H1 (cell line): Measurements from ENCODE around the gene CDC42. TPM values are rescaled to one million over a fixed set of nuclear protein-coding genes. Genes with fewer than 3 reads are reported as not detected.

Experiments
- CTCF ChIA-PET: fragments of 300-600 bp; sonication (Branson Sonifier 250); formaldehyde crosslinking; loops from one replicate; lab custom pipeline; 2021; ENCODE audit not compliant: partially characterized antibody; lab: Charles Lee
- POLR2A ChIA-PET: fragments of 300-600 bp; sonication (Branson Sonifier 250); formaldehyde crosslinking; loops from one replicate; lab custom pipeline; 2021; ENCODE audit warnings: inconsistent platforms; ENCODE audit not compliant: partially characterized antibody; lab: Charles Lee
- DNase-seq, 2 experiments: peaks; one replicate each; pipeline versions ENCODE4 v3.0.0 to v3.0.0-alpha.2; 2010 to 2022; ENCODE audit warnings: low spot score in 2 of 2, low read depth in 1 of 2, mixed read lengths in 1 of 2
- FAIRE-seq: peaks from 2 replicates; lab custom pipeline; 2011; peaks lifted over from hg19 to GRCh38; lab: Jason Lieb, UNC
- H2AFZ ChIP-seq: 2 replicates; pipeline ENCODE4 v1.8.1; 2012; ENCODE audit warnings: low read length, inconsistent platforms
- H2AK5ac ChIP-seq: 2 replicates; pipeline ENCODE4 v1.6.1; 2013; ENCODE audit warnings: low read depth, low read length
- H2BK120ac ChIP-seq: replicated peaks from 2 replicates; pipeline ENCODE3; 2013; ENCODE audit warnings: low read depth, low read length, inconsistent platforms
- H2BK12ac ChIP-seq: 2 replicates; pipeline ENCODE4 v1.6.1; 2013; ENCODE audit warnings: low read depth, low read length
- H2BK15ac ChIP-seq: 2 replicates; pipeline ENCODE4 v1.6.1; 2013; ENCODE audit warnings: low read length
- H2BK20ac ChIP-seq: 2 replicates; pipeline ENCODE4 v1.6.1; 2013; ENCODE audit warnings: low read length
- H2BK5ac ChIP-seq: 2 replicates; pipeline ENCODE4 v1.6.1; 2013; ENCODE audit warnings: low read depth, low read length
- H3K14ac ChIP-seq: 2 replicates; pipeline ENCODE4 v1.6.1; 2013; ENCODE audit warnings: inconsistent platforms; ENCODE audit not compliant: insufficient read length
- H3K18ac ChIP-seq: 2 replicates; pipeline ENCODE4 v1.6.1; 2013; ENCODE audit warnings: low read length; ENCODE audit errors: extremely low read depth
- H3K23ac ChIP-seq: 2 replicates; pipeline ENCODE4 v1.6.1; 2013; ENCODE audit warnings: inconsistent platforms; ENCODE audit not compliant: insufficient read length
- H3K23me2 ChIP-seq: 2 replicates; pipeline ENCODE4 v1.6.1; 2013; ENCODE audit warnings: low read depth, low read length
- H3K27ac ChIP-seq: 2 replicates; pipeline ENCODE4 v1.6.1; 2011; ENCODE audit warnings: low read depth, low read length, inconsistent platforms
- H3K27me3 ChIP-seq, 4 experiments: replicated peaks in 1 of 4; 1 replicate in 1 of 4; 2 replicates in 3 of 4; pipeline versions ENCODE4 v1.6.1 to v1.8.1; 2011 to 2013; ENCODE audit warnings: low read length in 3 of 4, mild to moderate bottlenecking in 3 of 4, inconsistent platforms in 2 of 4, mixed read lengths in 2 of 4, moderate library complexity in 1 of 4; ENCODE audit not compliant: control insufficient read depth in 3 of 4, insufficient read depth in 3 of 4; ENCODE audit errors: extremely low read depth in 1 of 4
- H3K36me3 ChIP-seq, 4 experiments: 2 replicates each; pipeline versions ENCODE4 v1.6.1 to v1.8.1; 2011 to 2013; ENCODE audit warnings: mild to moderate bottlenecking in 4 of 4, low read length in 3 of 4, moderate library complexity in 2 of 4, control low read depth in 1 of 4, inconsistent platforms in 1 of 4; ENCODE audit not compliant: insufficient read depth in 4 of 4, control insufficient read depth in 2 of 4
- H3K4ac ChIP-seq: replicated peaks from 2 replicates; pipeline ENCODE3; 2013; ENCODE audit warnings: low read length, low read depth, mixed read lengths, inconsistent platforms; ENCODE audit not compliant: insufficient read length
- H3K4me1 ChIP-seq, 4 experiments: replicated peaks in 1 of 4; 1 replicate in 1 of 4; 2 replicates in 3 of 4; pipeline versions ENCODE4 v1.6.1 to v1.8.1; 2011 to 2013; ENCODE audit warnings: low read length in 3 of 4, inconsistent platforms in 2 of 4, mixed read lengths in 1 of 4; ENCODE audit not compliant: insufficient read depth in 4 of 4, control insufficient read depth in 3 of 4
- H3K4me2 ChIP-seq, 2 experiments: 2 replicates each; pipeline versions ENCODE4 v1.6.1 to v1.8.1; 2011 to 2013; ENCODE audit warnings: low read depth in 2 of 2, low read length in 2 of 2, control low read depth in 1 of 2, inconsistent platforms in 1 of 2, mild to moderate bottlenecking in 1 of 2; ENCODE audit not compliant: insufficient read depth in 1 of 2
- H3K4me3 ChIP-seq, 4 experiments: fragments of 200-600, 300-600 bp in 1 of 4; sonication (generic), shearing (Covaris generic), sonication (Bioruptor Twin) in 1 of 4; 2 replicates each; pipeline versions ENCODE4 v1.5.1 to v1.8.1; 2011 to 2016; ENCODE audit warnings: low read length in 4 of 4, low read depth in 3 of 4, control low read depth in 2 of 4, inconsistent platforms in 2 of 4, mild to moderate bottlenecking in 2 of 4, mixed read lengths in 1 of 4, moderate library complexity in 1 of 4; ENCODE audit not compliant: insufficient read depth in 2 of 4; ENCODE audit errors: extremely low read depth in 1 of 4
- H3K56ac ChIP-seq: replicated peaks from 2 replicates; pipeline ENCODE3; 2013; ENCODE audit warnings: low read depth, mild to moderate bottlenecking, mixed read lengths, low read length, inconsistent platforms; ENCODE audit not compliant: insufficient read length
- H3K79me1 ChIP-seq: 2 replicates; pipeline ENCODE4 v1.6.1; 2013; ENCODE audit warnings: low read depth, low read length, control low read depth
- H3K79me2 ChIP-seq, 2 experiments: 2 replicates each; pipeline versions ENCODE4 v1.6.1 to v1.8.1; 2012 to 2013; ENCODE audit warnings: low read length in 2 of 2, mild to moderate bottlenecking in 2 of 2, inconsistent platforms in 1 of 2; ENCODE audit not compliant: insufficient read depth in 2 of 2, control insufficient read depth in 1 of 2
- H3K9ac ChIP-seq, 4 experiments: replicated peaks in 1 of 4; 1 replicate in 1 of 4; 2 replicates in 3 of 4; pipeline versions ENCODE4 v1.6.1 to v1.8.1; 2011 to 2013; ENCODE audit warnings: low read depth in 3 of 4, low read length in 3 of 4, control low read depth in 2 of 4, mild to moderate bottlenecking in 2 of 4, moderate library complexity in 2 of 4, inconsistent platforms in 1 of 4; ENCODE audit errors: extremely low read depth in 1 of 4
- H3K9me3 ChIP-seq, 2 experiments: 2 replicates each; pipeline versions ENCODE4 v1.6.1 to v1.8.1; 2012 to 2013; ENCODE audit warnings: mild to moderate bottlenecking in 2 of 2, moderate library complexity in 2 of 2, control low read depth in 1 of 2, inconsistent platforms in 1 of 2, low read depth in 1 of 2, low read length in 1 of 2, mixed read lengths in 1 of 2; ENCODE audit not compliant: insufficient read depth in 2 of 2
- H4K20me1 ChIP-seq, 2 experiments: replicated peaks in 1 of 2; 2 replicates each; pipeline versions ENCODE3 to v1.8.1; 2011 to 2013; ENCODE audit warnings: inconsistent platforms in 2 of 2, low read length in 2 of 2, mild to moderate bottlenecking in 1 of 2; ENCODE audit not compliant: insufficient read depth in 2 of 2, control insufficient read depth in 1 of 2
- H4K5ac ChIP-seq: 2 replicates; pipeline ENCODE4 v1.6.1; 2013; ENCODE audit warnings: low read length, low read depth, mixed read lengths, inconsistent platforms; ENCODE audit not compliant: insufficient read length
- H4K8ac ChIP-seq: 2 replicates; pipeline ENCODE4 v1.8.0; 2013; ENCODE audit warnings: mild to moderate bottlenecking, moderate library complexity, low read length, inconsistent platforms; ENCODE audit not compliant: insufficient read depth; ENCODE audit errors: extremely low read depth
- H4K91ac ChIP-seq: replicated peaks from 2 replicates; pipeline ENCODE3; 2013; ENCODE audit warnings: low read length, mixed read lengths, inconsistent platforms; ENCODE audit not compliant: insufficient read length
- BCL11A ChIP-seq, 2 experiments: IDR thresholded peaks; one replicate each; pipeline ENCODE4 v1.6.1; 2011; ENCODE audit warnings: low read depth in 2 of 2, low read length in 2 of 2, mild to moderate bottlenecking in 2 of 2
- CBX8 ChIP-seq: fragments of 300-800, 300-1000 bp; sonication (generic); IDR thresholded peaks from 2 replicates; pipeline ENCODE4 v1.7.1; 2016; ENCODE audit warnings: low read depth, low read length, borderline replicate concordance
- CHD1 ChIP-seq: IDR thresholded peaks from 2 replicates; pipeline ENCODE4 v1.6.1; 2012; ENCODE audit warnings: low read depth, low read length, improper control_type of control experiment
- SAP30 ChIP-seq: fragments of 300-600 bp; sonication (generic); IDR thresholded peaks from 2 replicates; pipeline ENCODE4 v1.7.1; 2012; ENCODE audit warnings: low read length, moderate library complexity, mild to moderate bottlenecking, inconsistent platforms; ENCODE audit not compliant: insufficient read depth, insufficient replicate concordance
- SP1 ChIP-seq: IDR thresholded peaks from 2 replicates; pipeline ENCODE4 v1.6.1; 2011; ENCODE audit warnings: low read depth, low read length
- TBP ChIP-seq: IDR thresholded peaks from 2 replicates; pipeline ENCODE4 v1.6.1; 2011; ENCODE audit warnings: low read depth, low read length, improper control_type of control experiment
- WGBS, 2 experiments: shearing (Covaris generic) in 1 of 2; methylation state at CpG; one replicate each; pipeline versions ENCODE4 v1.1.6 to v1.1.7; 2013 to 2015; ENCODE audit warnings: low lambda C conversion rate in 2 of 2, mixed read lengths in 2 of 2, inconsistent platforms in 1 of 2, low coverage in 1 of 2, missing lambda C conversion rate in 1 of 2; ENCODE audit not compliant: insufficient replicate concordance in 2 of 2, insufficient coverage in 1 of 2, insufficient read length in 1 of 2; ENCODE audit errors: extremely low coverage in 1 of 2, missing lambda C conversion rate in 1 of 2; 5-methylcytosine and 5-hydroxymethylcytosine counted together
- polyA plus RNA-seq, 7 experiments: library from polyadenylated mRNA; depleted of rRNA in 3 of 7; stranded (reverse) in 5 of 7; unstranded in 2 of 7; fragments of >200 nt in 5 of 7; fragments of 200-250 nt in 2 of 7; gene quantifications; 1 replicate in 5 of 7; 2 replicates in 1 of 7; 4 replicates in 1 of 7; pipeline versions ENCODE4 v1.2.1 to v1.2.3, GENCODE V29; 2011 to 2013; ENCODE audit warnings: missing spikeins in 2 of 7, mixed read lengths in 2 of 7
- total RNA-seq: library from RNA; stranded (reverse); fragmentation: NEBNext Ultra II Directional; extraction: Animal tissue kit (Norgen Biotek cat#: 25700); gene quantifications from 2 replicates; pipeline ENCODE4 v1.2.1, GENCODE V29; 2021
- TF ChIP-seq, protein P1 (sequence below): IDR thresholded peaks from 2 replicates; pipeline ENCODE4 v1.6.1; 2012; ENCODE audit warnings: low read length, inconsistent platforms

The CDC42 gene
- total and polyA plus RNA-seq, 2 of the 8 experiments (the other 6 are each of a cell fraction or from before 2014, with no cell fraction given), result 110 to 179 TPM

DNA sequence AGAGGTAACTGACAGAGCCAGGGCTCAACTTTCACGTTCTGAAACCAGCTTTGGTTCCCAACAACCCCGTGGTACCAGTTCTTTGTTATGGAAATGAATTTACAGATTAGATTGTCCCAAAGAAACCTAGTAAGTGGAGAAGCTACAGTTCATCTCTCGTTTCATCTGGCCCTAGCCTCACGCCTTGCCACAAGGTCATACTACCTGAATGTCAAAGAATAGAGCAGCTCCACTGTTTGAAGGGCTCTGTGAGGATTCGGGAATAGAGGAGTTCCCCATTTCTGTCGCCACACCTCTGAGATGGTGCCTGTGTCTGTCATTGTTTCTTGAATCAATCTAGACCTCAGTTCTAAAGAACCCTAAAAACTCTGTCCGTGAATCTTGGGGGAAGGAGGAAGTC is 15.0 kb upstream of the CDC42 start:
- H3K4me2 ChIP-seq, result peak overlapping the region; percentile 8 to 35; a peak in 2 of 4 replicates
- DNase-seq (no peak), FAIRE-seq (no peak)
- H2AFZ ChIP-seq, result no peak overlapping the region
- no peak overlapping the region for H2BK120ac ChIP-seq
- H2BK12ac ChIP-seq, result no peak overlapping the region
- H3K23me2 ChIP-seq, result no peaks in the 10 kb centered on the region
- ChIA-PET CTCF (interaction anchor here (0.6 to 1.2 kb wide), 4 partner anchors 10 to 462 kb away, joined by 3 to 4 read pairs (median 4); no protein-coding TSS in a partner anchor), POLR2A (interaction anchor here (0.9 to 4.5 kb wide), 3 partner anchors 9 to 13 kb away, joined by 3 to 26 read pairs (median 3); no protein-coding TSS in a partner anchor)
- no peak overlapping the region for H2BK5ac ChIP-seq
- no peak overlapping the region for H4K91ac ChIP-seq
- peaks cover 3 to 9% (median 6%) of the 10 kb centered on the region in 4 experiments; a peak in 5 of 7 replicates for H3K4me1 ChIP-seq
- no peaks in the 10 kb centered on the region for H4K20me1 ChIP-seq
- no peak overlapping the region for H3K4me3 ChIP-seq
- no peak overlapping the region for H3K27ac ChIP-seq
- H3K56ac ChIP-seq, result no peak overlapping the region
- no peak overlapping the region for H2BK15ac ChIP-seq
- no peaks in the 10 kb centered on the region for H3K9me3 ChIP-seq
- no peaks in the 10 kb centered on the region for H3K79me1 ChIP-seq
- H4K8ac ChIP-seq, result no peak overlapping the region
- H3K23ac ChIP-seq, result no peak overlapping the region
- no peaks in the 10 kb centered on the region for H3K79me2 ChIP-seq
- TF ChIP-seq SP1, result no peak
- TF ChIP-seq SAP30, result no peak
- TF ChIP-seq CHD1, result no peak
- TF ChIP-seq TBP, result no peak
- no peak for TF ChIP-seq BCL11A (IDR thresholded peaks at IDR 0.05; ENCODE audit: low read depth in 2 of 2, low read length in 2 of 2)
- TF ChIP-seq CBX8, result no peak
- TF ChIP-seq, protein P1, sequence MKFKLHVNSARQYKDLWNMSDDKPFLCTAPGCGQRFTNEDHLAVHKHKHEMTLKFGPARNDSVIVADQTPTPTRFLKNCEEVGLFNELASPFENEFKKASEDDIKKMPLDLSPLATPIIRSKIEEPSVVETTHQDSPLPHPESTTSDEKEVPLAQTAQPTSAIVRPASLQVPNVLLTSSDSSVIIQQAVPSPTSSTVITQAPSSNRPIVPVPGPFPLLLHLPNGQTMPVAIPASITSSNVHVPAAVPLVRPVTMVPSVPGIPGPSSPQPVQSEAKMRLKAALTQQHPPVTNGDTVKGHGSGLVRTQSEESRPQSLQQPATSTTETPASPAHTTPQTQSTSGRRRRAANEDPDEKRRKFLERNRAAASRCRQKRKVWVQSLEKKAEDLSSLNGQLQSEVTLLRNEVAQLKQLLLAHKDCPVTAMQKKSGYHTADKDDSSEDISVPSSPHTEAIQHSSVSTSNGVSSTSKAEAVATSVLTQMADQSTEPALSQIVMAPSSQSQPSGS, result no peak
- H2AK5ac ChIP-seq, result no peak overlapping the region
- H3K18ac ChIP-seq, result no peak overlapping the region
- H3K14ac ChIP-seq, result no peak overlapping the region
- H2BK20ac ChIP-seq, result no peak overlapping the region
- H3K27me3 ChIP-seq, result no peaks in the 10 kb centered on the region
- 52% methylated on average over 7 of the region's 7 CpGs; no CpG with 5 or more reads in 1 of the 2 experiments for WGBS, 2 experiments
- no peak overlapping the region for H4K5ac ChIP-seq
- H3K4ac ChIP-seq, result no peak overlapping the region
- no peaks in the 10 kb centered on the region for H3K36me3 ChIP-seq
- H3K9ac ChIP-seq, result no peak overlapping the region
